NCI-H510A (cell line): Measurements from ENCODE around the gene PACRG.

Experiments used
- DNase-seq: peaks from one replicate; lab custom pipeline; 2025; lab: John Stamatoyannopoulos, UW

PACRG gene

GRCh38 chr6:163137398-163137881 is 409.7 kb downstream of the PACRG start:
- no peak for DNase-seq

- DNase-seq = no peak
Measured at GRCh38 chr6:163146036-163146435, 418.3 kb downstream of the PACRG start.

GRCh38 chr6:163147994-163148393 is 420.2 kb downstream of the PACRG start:
- no peak for DNase-seq

- DNase-seq = no peak
Measured at GRCh38 chr6:163148451-163149278, 420.9 kb downstream of the PACRG start.

GRCh38 chr6:163149279-163149848 is 421.6 kb downstream of the PACRG start:
- no peak for DNase-seq

GRCh38 chr6:163151212-163151611 is 423.4 kb downstream of the PACRG start:
- DNase-seq = no peak

GRCh38 chr6:163152701-163153100 is 424.9 kb downstream of the PACRG start:
- no peak for DNase-seq

- no peak for DNase-seq
Measured at GRCh38 chr6:163159110-163159509, 431.3 kb downstream of the PACRG start.

- no peak for DNase-seq
Measured at GRCh38 chr6:163159689-163160088, 431.9 kb downstream of the PACRG start.

- no peak for DNase-seq
Measured at GRCh38 chr6:163162007-163162873, 434.5 kb downstream of the PACRG start.

- no peak for DNase-seq
Measured at GRCh38 chr6:163162874-163163213, 435.1 kb downstream of the PACRG start.

- no peak for DNase-seq
Measured at GRCh38 chr6:163164175-163164900, 436.6 kb downstream of the PACRG start.

GRCh38 chr6:163165155-163165910 is 437.6 kb downstream of the PACRG start:
- DNase-seq = no peak

GRCh38 chr6:163165922-163166321 is 438.1 kb downstream of the PACRG start:
- no peak for DNase-seq

- DNase-seq = no peak
Measured at GRCh38 chr6:163166507-163166906, 438.7 kb downstream of the PACRG start.

GRCh38 chr6:163169521-163169920 is 441.7 kb downstream of the PACRG start:
- DNase-seq = no peak

- no peak for DNase-seq
Measured at GRCh38 chr6:163170294-163170883, 442.6 kb downstream of the PACRG start.

- no peak for DNase-seq
Measured at GRCh38 chr6:163173741-163174140, 446.0 kb downstream of the PACRG start.

GRCh38 chr6:163175301-163175700 is 447.5 kb downstream of the PACRG start:
- DNase-seq = no peak

GRCh38 chr6:163176097-163176496 is 448.3 kb downstream of the PACRG start:
- no peak for DNase-seq

GRCh38 chr6:163177007-163177406 is 449.2 kb downstream of the PACRG start:
- DNase-seq = no peak
